Aorta (tissue), 5 donors: ENCODE data around the gene SGTA. TPM values are rescaled to one million over a fixed set of nuclear protein-coding genes. Genes with fewer than 3 reads are reported as not detected.

Experiments used
- ATAC-seq: fragments of 200-7000 bp; cut with Tn5 transposase; one replicate; pipeline ENCODE4 v1.9.1; 2022; ENCODE audit warnings: moderate library complexity; ENCODE audit not compliant: low FRiP score
- DNase-seq, 2 donors: peaks; one replicate each; pipeline ENCODE4 v3.0.0-alpha.2; 2020
- H3K27ac ChIP-seq, 2 donors: one replicate each; pipeline ENCODE4 v1.5.1; 2013; ENCODE audit warnings: low read length in 2 of 2, mild to moderate bottlenecking in 2 of 2, moderate library complexity in 2 of 2, control low read depth in 1 of 2, inconsistent platforms in 1 of 2, low read depth in 1 of 2
- H3K27me3 ChIP-seq, 2 donors: one replicate each; pipeline ENCODE4 v1.6.1; 2013; ENCODE audit warnings: control low read depth in 1 of 2, low read length in 1 of 2, mild to moderate bottlenecking in 1 of 2, moderate library complexity in 1 of 2; ENCODE audit not compliant: insufficient read depth in 2 of 2, control insufficient read depth in 1 of 2
- H3K36me3 ChIP-seq, 2 donors: one replicate each; pipeline ENCODE4 v1.6.1; 2013; ENCODE audit warnings: control low read depth in 1 of 2, low read length in 1 of 2, mild to moderate bottlenecking in 1 of 2; ENCODE audit not compliant: insufficient read depth in 2 of 2, control insufficient read depth in 1 of 2
- H3K4me1 ChIP-seq, 2 donors: one replicate each; pipeline ENCODE4 v1.6.1; 2013; ENCODE audit warnings: low read length in 2 of 2, control low read depth in 1 of 2, mild to moderate bottlenecking in 1 of 2, moderate library complexity in 1 of 2; ENCODE audit not compliant: insufficient read depth in 2 of 2, control insufficient read depth in 1 of 2
- H3K4me3 ChIP-seq, 2 donors: one replicate each; pipeline ENCODE4 v1.5.1; 2013; ENCODE audit warnings: low read length in 2 of 2, control low read depth in 1 of 2, mild to moderate bottlenecking in 1 of 2
- H3K9me3 ChIP-seq: one replicate; pipeline ENCODE4 v1.6.1; 2013; ENCODE audit warnings: mild to moderate bottlenecking, low read length; ENCODE audit not compliant: control insufficient read depth
- WGBS, 2 donors: extraction: QIAGEN DNeasy Blood & Tissue Kit; methylation state at CpG; one replicate each; pipeline ENCODE4 v1.1.7; 2013; 5-methylcytosine and 5-hydroxymethylcytosine counted together
- intact Hi-C, 2 donors: fragments of 100-400 bp; cut with DNase I; formaldehyde crosslinking; loops; one replicate each; pipeline versions ENCODE4 v1.14.2 to v1.15.0; 2022
- polyA plus RNA-seq, 2 donors: library from polyadenylated mRNA; stranded (reverse); fragments of 200-250 nt; gene quantifications; one replicate each; pipeline ENCODE4 v1.2.3, GENCODE V29; 2013
- total RNA-seq, 2 donors: library from RNA; stranded (reverse); fragmentation: NEBNext Ultra II Directional; extraction: Animal tissue kit (Norgen Biotek cat#: 25700); gene quantifications; one replicate each; pipeline ENCODE4 v1.2.1, GENCODE V29; 2021
- donor health status: healthy with polysubstance abuse.
- donor health status: Bipolar disorder and iron deficiency.
- donor health status: DM: no; HTN: no; CAD: no.
- donor health status: DM: no; HTN: no; CAD: no.
- donor health status: DM: yes; HTN: yes; CAD: no.

Gene SGTA
- total and polyA plus RNA-seq, 4 donors = 30.6 to 55.1 (median 32.2) TPM

DNA sequence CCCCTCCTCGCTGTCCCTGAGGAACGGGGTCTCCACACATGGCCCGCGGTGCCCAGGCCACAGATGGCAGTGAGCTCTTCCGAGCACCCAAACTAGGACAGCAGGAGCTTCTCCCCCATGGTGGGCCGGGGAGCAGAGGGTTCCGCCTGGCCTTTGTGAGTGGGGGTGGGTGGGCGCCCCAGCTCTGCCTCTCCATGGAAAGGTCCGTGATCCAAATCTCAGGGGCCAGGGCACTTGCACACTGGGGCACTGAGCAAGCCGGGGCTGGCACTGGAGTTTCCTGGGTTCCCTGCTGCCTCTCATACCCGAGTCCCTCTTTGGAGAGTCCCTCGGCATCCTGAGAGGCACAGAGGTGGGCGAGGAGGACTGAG is 59.7 kb downstream of the SGTA start:
- intact Hi-C loops = no loop called here
- Histone ChIP-seq H3K36me3 (no peaks in the 10 kb centered on the region), H3K9me3 (no peaks in the 10 kb centered on the region), H3K27me3 (no peaks in the 10 kb centered on the region), H3K4me1 (no peaks in the 10 kb centered on the region), H3K4me3 (no peak overlapping the region), H3K27ac (no peak overlapping the region)
- 35 to 38% methylated on average over 13 of the region's 13 CpGs for WGBS, 2 donors
- no peak for DNase-seq
- no peak for ATAC-seq

DNA sequence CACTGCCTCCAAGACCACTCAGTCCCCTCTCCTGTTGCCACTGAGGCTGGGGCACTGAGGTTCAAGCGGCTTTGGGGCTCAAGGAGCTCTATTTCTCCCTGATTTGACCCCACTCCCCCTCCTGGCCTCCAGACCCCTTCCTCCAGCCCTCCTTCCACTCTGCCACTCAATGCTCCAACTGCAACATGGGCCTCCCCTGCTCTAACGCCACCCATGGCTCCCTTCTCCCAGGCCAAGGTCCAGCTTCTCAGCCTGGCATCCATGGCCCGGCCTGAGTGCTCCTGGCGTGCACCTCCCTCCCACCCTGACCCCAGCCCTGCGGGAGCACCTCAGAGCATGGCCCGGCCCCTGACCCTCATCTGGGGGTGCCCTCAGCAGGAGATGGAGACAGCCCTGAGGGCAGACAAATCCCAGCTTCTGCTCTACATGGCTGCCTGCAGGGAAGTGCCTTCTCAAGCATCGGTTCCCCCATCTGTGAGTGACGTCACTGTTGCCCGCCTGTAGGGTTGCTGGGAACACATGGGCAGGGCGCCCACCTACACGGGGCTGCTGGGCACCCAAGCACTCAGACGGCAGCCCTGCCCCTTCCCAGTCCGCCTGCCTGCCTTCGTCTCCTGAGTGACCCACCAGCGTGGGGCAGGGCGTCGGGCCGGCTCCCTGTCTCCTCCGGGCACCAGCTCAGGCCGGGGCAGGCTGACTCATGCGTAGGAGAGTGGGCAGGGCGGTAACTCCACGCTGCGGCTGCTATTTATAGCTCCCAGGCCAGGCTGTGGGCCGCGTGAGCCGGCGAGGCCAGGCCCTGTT is 60.3 kb downstream of the SGTA start:
- no peak overlapping the region for H3K4me3 ChIP-seq

GRCh38 chr19:2721570-2722540 is 61.2 kb downstream of the SGTA start:
- WGBS, 2 donors = 39 to 40% methylated on average over 39 of the region's 39 CpGs
- intact Hi-C loops = no loop called here
- ATAC-seq = no peak

More for the DNA sequence above, 60.3 kb downstream of the SGTA start:
- DNase-seq = peak; percentile 90 to 94
- Histone ChIP-seq H3K9me3 (no peaks in the 10 kb centered on the region), H3K4me1 (no peaks in the 10 kb centered on the region), H3K27me3 (no peaks in the 10 kb centered on the region), H3K36me3 (no peaks in the 10 kb centered on the region), H3K27ac (no peak overlapping the region)
- intact Hi-C loops = no loop called here
- 21 to 23% methylated on average over 28 of the region's 28 CpGs for WGBS, 2 donors
- ATAC-seq = peak; percentile 86

DNA sequence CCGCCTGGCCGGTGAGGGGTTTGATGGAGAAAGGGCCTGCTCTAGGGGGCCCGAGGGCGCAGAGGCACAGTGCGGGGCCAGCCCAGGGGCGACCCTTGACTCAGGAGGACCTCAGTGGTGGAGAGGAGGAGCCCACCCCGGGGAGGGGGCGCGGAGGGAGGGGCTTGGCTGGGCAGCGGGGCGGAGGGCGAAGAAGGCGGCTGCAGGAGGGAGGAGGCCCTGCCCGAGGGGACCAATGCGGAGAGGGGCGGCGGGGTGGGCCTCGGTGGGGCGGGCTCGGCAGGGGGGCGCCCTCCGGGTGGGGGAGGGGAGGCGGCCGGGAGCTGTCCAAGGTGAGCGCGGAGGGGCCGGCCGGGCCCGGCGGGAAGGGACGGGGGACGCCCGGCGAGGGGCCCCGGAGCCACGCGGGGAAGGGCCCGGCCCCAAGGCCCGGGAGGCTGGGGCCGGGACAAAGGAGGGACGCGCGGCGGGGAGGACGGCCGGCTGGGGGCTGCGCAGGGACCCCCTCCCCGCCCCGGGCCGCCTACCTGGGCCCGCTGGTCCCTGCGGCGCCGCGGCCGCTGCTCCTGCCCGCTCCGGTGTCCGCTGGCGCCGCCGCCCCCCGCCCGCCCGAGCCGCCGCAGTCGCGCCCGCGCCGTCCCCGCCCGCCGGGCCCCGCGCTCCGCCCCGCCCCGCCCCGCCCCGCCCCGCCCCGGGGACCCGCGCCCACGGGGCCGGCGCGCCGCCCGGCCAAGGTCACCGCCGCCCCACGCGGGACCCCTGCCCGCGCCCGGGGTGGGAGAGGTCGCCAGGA is 62.1 kb downstream of the SGTA start, which contains the start of gene DIRAS1:
Gene DIRAS1 (minus strand): TSS at position 596 of the 793 bp plus-strand sequence. CDS start 3,566 bp downstream, outside the sequence.
- DNase-seq (no peak), ATAC-seq (no peak)
- Histone ChIP-seq H3K9me3 (no peaks in the 10 kb centered on the region), H3K4me1 (no peaks in the 10 kb centered on the region), H3K27me3 (no peaks in the 10 kb centered on the region), H3K36me3 (no peaks in the 10 kb centered on the region), H3K4me3 (no peak within 1 kb of the TSS), H3K27ac (no peak within 1 kb of the TSS)
- 1% methylated on average over 41 to 100 of the region's 100 CpGs for WGBS, 2 donors
- intact Hi-C loops = no loop called here

More at GRCh38 chr19:2721570-2722540, 61.2 kb downstream of the SGTA start:
- no peaks in the 10 kb centered on the region for H3K4me1 ChIP-seq
- no peak overlapping the region for H3K4me3 ChIP-seq
- no peak for DNase-seq
- H3K27ac ChIP-seq = no peak overlapping the region
- no peaks in the 10 kb centered on the region for H3K36me3 ChIP-seq
- H3K9me3 ChIP-seq = no peaks in the 10 kb centered on the region
- H3K27me3 ChIP-seq = no peaks in the 10 kb centered on the region

GRCh38 chr19:2719920-2720776 is 62.9 kb downstream of the SGTA start:
- Histone ChIP-seq H3K27ac (no peak overlapping the region), H3K4me3 (no peak overlapping the region), H3K27me3 (peaks cover 0 to 3% of the 10 kb centered on the region in 2 donors), H3K9me3 (peaks cover 4% of the 10 kb centered on the region), H3K36me3 (no peaks in the 10 kb centered on the region), H3K4me1 (no peaks in the 10 kb centered on the region)
- no peak for ATAC-seq
- WGBS, 2 donors = 7% methylated on average over 32 to 37 of the region's 37 CpGs
- intact Hi-C loops = no loop called here
- DNase-seq = no peak

- Histone ChIP-seq H3K4me1 (no peaks in the 10 kb centered on the region), H3K27me3 (peaks cover 0 to 4% of the 10 kb centered on the region in 2 donors), H3K27ac (no peak overlapping the region), H3K9me3 (peaks cover 5% of the 10 kb centered on the region), H3K36me3 (no peaks in the 10 kb centered on the region), H3K4me3 (no peak overlapping the region)
- intact Hi-C loops = no loop called here
- DNase-seq = no peak
- ATAC-seq = no peak
- 66 to 76% methylated on average over 6 to 7 of the region's 7 CpGs for WGBS, 2 donors
Measured at GRCh38 chr19:2719232-2719735, 63.8 kb downstream of the SGTA start.

DNA sequence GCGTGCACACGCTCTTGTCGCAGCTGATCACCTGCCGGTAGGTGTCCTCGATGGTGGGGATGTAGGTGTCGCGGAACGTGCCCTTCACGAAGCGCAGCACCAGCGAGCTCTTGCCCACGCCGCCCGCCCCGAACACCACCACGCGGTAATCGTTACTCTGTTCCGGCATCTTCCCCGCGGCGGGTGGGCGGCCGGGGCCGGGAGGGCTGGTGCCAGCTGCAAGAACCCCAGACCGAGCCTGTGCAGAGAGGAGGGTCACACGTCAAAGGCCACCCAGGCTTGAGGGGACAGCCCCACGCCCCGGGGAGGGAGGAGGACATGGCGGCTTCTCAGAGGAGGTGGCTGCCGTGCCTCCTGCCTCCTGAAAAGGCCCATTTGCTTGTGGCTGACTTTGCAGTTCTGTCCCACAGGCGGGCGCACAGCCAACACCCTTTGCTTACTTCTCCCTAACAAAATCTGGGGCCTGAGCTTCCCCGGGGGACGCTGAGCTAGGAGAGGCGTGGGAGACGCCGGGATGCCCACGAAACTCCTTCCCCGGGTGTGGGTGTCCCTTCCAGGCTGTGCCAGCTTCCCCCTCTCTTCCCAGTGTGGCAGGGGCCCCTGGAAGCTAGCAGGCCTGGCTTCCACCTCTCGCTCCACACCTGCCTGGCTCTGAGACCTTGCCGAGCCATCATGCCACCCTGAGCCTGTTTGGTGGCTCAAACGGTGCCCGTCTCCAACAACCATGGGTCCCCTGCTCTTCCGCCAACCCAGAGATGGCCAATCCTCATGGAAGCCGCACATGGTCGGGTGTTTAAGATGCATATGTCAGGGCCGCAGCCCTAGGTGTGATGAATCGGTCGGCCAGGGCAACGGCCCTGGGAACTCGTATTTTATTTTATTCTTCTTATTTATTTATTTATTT is 65.2 kb downstream of the SGTA start:
- Histone ChIP-seq H3K9me3 (peaks cover 5% of the 10 kb centered on the region), H3K4me1 (no peaks in the 10 kb centered on the region), H3K27ac (no peak overlapping the region), H3K36me3 (no peaks in the 10 kb centered on the region), H3K4me3 (no peak overlapping the region), H3K27me3 (peaks cover 0 to 4% of the 10 kb centered on the region in 2 donors)
- no peak for ATAC-seq
- 86 to 88% methylated on average over 50 to 52 of the region's 52 CpGs for WGBS, 2 donors
- intact Hi-C loops = no loop called here
- DNase-seq = no peak
